Breast epithelium (tissue), 3 donors: Measurements from ENCODE around the gene SCLY.

ENCODE experiments used
- CTCF ChIP-seq, 3 donors: fragments of 450-650 bp; IDR thresholded peaks; one replicate each; pipeline ENCODE4 v1.5.1; 2016 to 2017; ENCODE audit warnings: antibody characterized with exemption in 3 of 3, mild to moderate bottlenecking in 3 of 3, moderate library complexity in 3 of 3
- POLR2A ChIP-seq: fragments of 450-650 bp; IDR thresholded peaks from one replicate; pipeline ENCODE4 v1.6.1; 2016; ENCODE audit warnings: antibody characterized with exemption, mild to moderate bottlenecking, moderate library complexity
- POLR2AphosphoS5 ChIP-seq, 3 donors: sonication (generic); formaldehyde crosslinking; IDR thresholded peaks; one replicate each; pipeline ENCODE4 v1.6.1; 2017; ENCODE audit warnings: antibody characterized with exemption in 3 of 3

- TF ChIP-seq POLR2A: no peak
- no peak for TF ChIP-seq CTCF (IDR thresholded peaks at IDR 0.05)
- no peak for TF ChIP-seq POLR2AphosphoS5 (IDR thresholded peaks at IDR 0.05)
These were observed 62.6 kb downstream of the SCLY start for GRCh38 chr2:238123218-238123971.
